Activated naive CD8-positive, alpha-beta T cell treated with anti-CD3 and anti-CD28 coated beads, Interleukin-2, amount 50 U/mL, for 24 hours (primary cell): ENCODE measurements around the gene POLR1A.

Experiments used
- ATAC-seq: fragments of 150-1000 bp; cut with Tn5 transposase; one replicate; pipeline ENCODE4 v1.10.0; 2021
- DNase-seq: peaks from one replicate; pipeline ENCODE4 v3.0.0; 2021
- H3K27ac Mint-ChIP-seq: one replicate; pipeline ENCODE4 v1.8.0; 2021; ENCODE audit warnings: mild to moderate bottlenecking, mixed read lengths
- H3K27me3 Mint-ChIP-seq: one replicate; pipeline ENCODE4 v1.8.0; 2021; ENCODE audit warnings: mixed read lengths
- H3K36me3 Mint-ChIP-seq: one replicate; pipeline ENCODE4 v1.8.0; 2021; ENCODE audit warnings: low read depth, mixed read lengths
- H3K4me1 Mint-ChIP-seq: one replicate; pipeline ENCODE4 v1.8.0; 2021; ENCODE audit warnings: mixed read lengths
- H3K4me3 Mint-ChIP-seq: one replicate; pipeline ENCODE4 v1.8.0; 2021; ENCODE audit warnings: mild to moderate bottlenecking, moderate library complexity, mixed read lengths
- H3K9me3 Mint-ChIP-seq: one replicate; pipeline ENCODE4 v1.8.0; 2021; ENCODE audit warnings: mixed read lengths

The POLR1A gene

GRCh38 chr2:86078774-86079545 lies 26.7 kb downstream of the POLR1A start:
- peaks cover 23% of the 10 kb centered on the region for H3K4me1 Mint-ChIP-seq
- no peak overlapping the region for H3K4me3 Mint-ChIP-seq
- H3K27ac Mint-ChIP-seq = peak overlapping the region; percentile 81
- ATAC-seq (no peak), DNase-seq (no peak)
- no peaks in the 10 kb centered on the region for H3K9me3 Mint-ChIP-seq
- no peaks in the 10 kb centered on the region for H3K27me3 Mint-ChIP-seq
- H3K36me3 Mint-ChIP-seq = peaks cover 56% of the 10 kb centered on the region

- Mint-ChIP-seq H3K36me3 (peaks cover 61% of the 10 kb centered on the region), H3K4me3 (no peak overlapping the region), H3K4me1 (peaks cover 26% of the 10 kb centered on the region), H3K9me3 (no peaks in the 10 kb centered on the region), H3K27ac (no peak overlapping the region), H3K27me3 (no peaks in the 10 kb centered on the region)
- ATAC-seq (no peak), DNase-seq (no peak)
These were observed 29.8 kb downstream of the POLR1A start for GRCh38 chr2:86075886-86076285.

DNA sequence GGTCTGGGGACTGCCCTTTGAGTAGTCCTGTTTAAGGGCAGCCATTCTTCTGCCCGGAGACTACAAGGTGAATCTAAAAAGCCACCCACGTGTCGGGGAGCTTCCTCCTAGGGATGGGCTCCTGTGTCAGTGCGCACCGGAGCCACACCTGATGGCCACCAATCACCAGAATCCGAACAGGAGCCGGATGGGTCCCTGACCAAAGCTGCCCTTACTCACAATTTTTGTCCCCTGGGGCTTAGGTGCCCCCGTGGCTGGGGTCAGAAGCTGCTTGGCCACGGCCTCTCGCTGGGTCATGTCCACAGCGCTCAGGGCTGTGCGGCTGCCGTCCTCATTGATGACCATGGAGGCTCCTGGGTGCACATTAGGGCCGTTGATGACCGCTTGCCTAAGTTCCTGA lies 30.9 kb downstream of the POLR1A start:
- Mint-ChIP-seq H3K9me3 (no peaks in the 10 kb centered on the region), H3K4me1 (peaks cover 15% of the 10 kb centered on the region), H3K27ac (no peak overlapping the region), H3K36me3 (peaks cover 66% of the 10 kb centered on the region), H3K27me3 (no peaks in the 10 kb centered on the region), H3K4me3 (no peak overlapping the region)
- no peak for ATAC-seq
- no peak for DNase-seq

DNA sequence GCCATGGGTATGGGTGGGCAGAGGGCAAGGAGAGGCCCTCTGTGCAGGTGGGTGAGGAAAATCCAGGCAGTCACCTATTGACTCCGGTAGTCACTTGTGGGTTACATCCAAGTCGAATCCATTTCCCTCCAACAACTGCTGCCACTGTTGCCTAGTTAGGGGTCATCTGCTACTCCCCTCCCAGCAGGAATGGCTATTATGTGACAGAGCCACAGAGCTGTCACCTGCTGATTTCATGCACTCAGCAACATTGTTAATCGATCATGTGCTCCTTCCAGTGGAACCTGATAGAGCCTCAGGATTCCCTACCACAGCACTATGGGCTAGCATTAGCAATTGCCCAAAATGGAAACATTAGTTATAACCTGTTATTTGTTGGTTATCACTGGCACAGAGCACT lies 31.4 kb downstream of the POLR1A start:
- Mint-ChIP-seq H3K4me1 (peaks cover 15% of the 10 kb centered on the region), H3K27ac (no peak overlapping the region), H3K4me3 (no peak overlapping the region), H3K36me3 (peaks cover 68% of the 10 kb centered on the region), H3K9me3 (no peaks in the 10 kb centered on the region), H3K27me3 (no peaks in the 10 kb centered on the region)
- ATAC-seq (no peak), DNase-seq (no peak)

DNA sequence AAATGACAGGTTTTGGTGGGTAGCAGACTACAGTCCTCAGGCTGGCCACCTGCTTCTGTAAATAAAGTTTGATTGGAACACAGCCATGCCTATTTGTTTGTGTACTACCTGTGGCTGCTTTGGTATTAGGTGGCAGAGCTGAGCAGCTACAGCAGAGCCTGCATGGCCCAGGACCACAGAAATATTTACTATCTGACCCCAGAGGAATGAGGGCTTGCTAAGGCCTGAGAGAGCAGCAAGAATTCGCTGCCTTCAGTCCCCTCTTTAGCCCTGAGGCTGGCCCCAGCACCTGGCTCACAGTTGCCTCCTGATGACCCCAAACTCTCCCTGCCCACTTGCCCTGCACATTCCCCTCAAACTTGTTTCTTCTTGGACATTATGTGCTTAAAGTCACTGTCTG lies 32.5 kb downstream of the POLR1A start:
- Mint-ChIP-seq H3K36me3 (peaks cover 62% of the 10 kb centered on the region), H3K4me3 (no peak overlapping the region), H3K9me3 (no peaks in the 10 kb centered on the region), H3K27me3 (no peaks in the 10 kb centered on the region), H3K27ac (no peak overlapping the region), H3K4me1 (peaks cover 17% of the 10 kb centered on the region)
- DNase-seq (no peak), ATAC-seq (no peak)

GRCh38 chr2:86072271-86072858 lies 33.3 kb downstream of the POLR1A start:
- no peak for DNase-seq
- Mint-ChIP-seq H3K4me1 (peaks cover 22% of the 10 kb centered on the region), H3K4me3 (no peak overlapping the region), H3K9me3 (no peaks in the 10 kb centered on the region), H3K27ac (peak overlapping the region; percentile 55), H3K27me3 (no peaks in the 10 kb centered on the region), H3K36me3 (peaks cover 59% of the 10 kb centered on the region)
- ATAC-seq = no peak

- H3K4me3 Mint-ChIP-seq = no peak overlapping the region
- DNase-seq (no peak), ATAC-seq (no peak)
- peaks cover 61% of the 10 kb centered on the region for H3K36me3 Mint-ChIP-seq
- no peaks in the 10 kb centered on the region for H3K27me3 Mint-ChIP-seq
- H3K4me1 Mint-ChIP-seq = peaks cover 30% of the 10 kb centered on the region
- H3K9me3 Mint-ChIP-seq = no peaks in the 10 kb centered on the region
- no peak overlapping the region for H3K27ac Mint-ChIP-seq
These were observed 34.8 kb downstream of the POLR1A start for GRCh38 chr2:86070868-86071267.

- Mint-ChIP-seq H3K4me3 (no peak overlapping the region), H3K36me3 (peaks cover 66% of the 10 kb centered on the region), H3K27ac (no peak overlapping the region), H3K4me1 (peaks cover 30% of the 10 kb centered on the region), H3K9me3 (no peaks in the 10 kb centered on the region), H3K27me3 (no peaks in the 10 kb centered on the region)
- ATAC-seq (no peak), DNase-seq (no peak)
These were observed 35.8 kb downstream of the POLR1A start for GRCh38 chr2:86069783-86070339.

DNA sequence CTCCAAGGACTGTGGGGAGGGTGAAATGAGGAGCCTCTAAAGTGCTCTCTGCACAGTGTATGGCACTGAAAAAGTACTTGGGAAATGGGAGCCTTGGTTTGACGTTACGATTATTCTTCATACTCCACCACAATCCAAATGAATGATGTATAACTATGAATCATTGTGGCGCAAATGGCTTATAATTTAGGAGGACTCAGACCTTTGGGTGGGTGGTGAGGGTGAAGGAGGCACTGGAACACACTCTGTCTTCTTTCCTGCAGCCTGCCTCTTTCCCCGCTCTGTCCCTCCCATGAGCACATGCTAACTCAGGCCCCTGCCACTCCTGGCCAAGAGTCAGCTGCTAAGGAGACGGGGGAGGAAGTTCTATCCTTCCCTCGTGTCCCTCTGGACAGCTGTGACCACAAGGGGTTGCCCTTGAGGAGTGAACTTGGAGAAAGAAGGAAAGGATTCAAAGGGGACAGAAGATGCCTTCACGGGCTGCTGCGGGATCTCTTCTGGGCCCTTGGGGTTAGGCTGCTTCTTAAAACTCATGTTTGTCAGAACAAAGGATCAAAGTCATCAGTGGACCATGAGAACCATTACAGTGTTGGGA lies 36.5 kb downstream of the POLR1A start:
- Mint-ChIP-seq H3K27ac (peak overlapping the region; percentile 39), H3K4me1 (peaks cover 30% of the 10 kb centered on the region), H3K9me3 (no peaks in the 10 kb centered on the region), H3K4me3 (no peak overlapping the region), H3K36me3 (peaks cover 71% of the 10 kb centered on the region), H3K27me3 (no peaks in the 10 kb centered on the region)
- DNase-seq (no peak), ATAC-seq (no peak)

DNA sequence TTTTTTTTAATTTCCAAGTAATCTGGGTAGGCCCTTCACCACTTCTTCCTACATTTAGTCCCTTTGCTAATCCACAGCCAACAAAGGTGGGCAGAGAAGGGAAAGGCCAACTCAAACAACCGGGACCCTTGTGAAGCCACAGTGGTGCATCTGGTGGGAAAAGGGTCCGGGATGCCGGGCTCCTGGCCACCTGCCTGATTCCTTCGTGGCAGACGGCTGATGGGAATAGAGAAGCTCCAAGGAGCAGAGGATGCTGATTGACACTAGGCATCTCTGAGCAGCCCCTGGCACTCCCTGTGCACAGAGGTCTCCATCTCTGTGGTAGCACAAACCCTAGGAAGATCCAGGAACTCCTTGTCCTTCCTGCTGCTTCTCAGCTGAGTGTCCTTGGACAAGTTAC lies 37.0 kb downstream of the POLR1A start:
- H3K4me3 Mint-ChIP-seq = no peak overlapping the region
- no peak overlapping the region for H3K27ac Mint-ChIP-seq
- H3K36me3 Mint-ChIP-seq = peaks cover 74% of the 10 kb centered on the region
- no peaks in the 10 kb centered on the region for H3K27me3 Mint-ChIP-seq
- peaks cover 30% of the 10 kb centered on the region for H3K4me1 Mint-ChIP-seq
- ATAC-seq (no peak), DNase-seq (no peak)
- no peaks in the 10 kb centered on the region for H3K9me3 Mint-ChIP-seq

- Mint-ChIP-seq H3K27me3 (no peaks in the 10 kb centered on the region), H3K9me3 (no peaks in the 10 kb centered on the region), H3K27ac (no peak overlapping the region), H3K4me3 (no peak overlapping the region), H3K4me1 (peaks cover 30% of the 10 kb centered on the region), H3K36me3 (peaks cover 76% of the 10 kb centered on the region)
- ATAC-seq (peak; percentile 97), DNase-seq (peak; percentile 47)
These were observed 37.5 kb downstream of the POLR1A start for GRCh38 chr2:86068136-86068588.

GRCh38 chr2:86066915-86067314 lies 38.8 kb downstream of the POLR1A start:
- no peaks in the 10 kb centered on the region for H3K27me3 Mint-ChIP-seq
- H3K36me3 Mint-ChIP-seq = peaks cover 81% of the 10 kb centered on the region
- ATAC-seq (no peak), DNase-seq (no peak)
- H3K9me3 Mint-ChIP-seq = no peaks in the 10 kb centered on the region
- H3K27ac Mint-ChIP-seq = no peak overlapping the region
- no peak overlapping the region for H3K4me3 Mint-ChIP-seq
- H3K4me1 Mint-ChIP-seq = peaks cover 26% of the 10 kb centered on the region

GRCh38 chr2:86066007-86066578 lies 39.6 kb downstream of the POLR1A start:
- H3K4me1 Mint-ChIP-seq = peaks cover 26% of the 10 kb centered on the region
- H3K9me3 Mint-ChIP-seq = no peaks in the 10 kb centered on the region
- H3K27ac Mint-ChIP-seq = no peak overlapping the region
- H3K27me3 Mint-ChIP-seq = no peaks in the 10 kb centered on the region
- ATAC-seq = no peak
- no peak for DNase-seq
- no peak overlapping the region for H3K4me3 Mint-ChIP-seq
- H3K36me3 Mint-ChIP-seq = peaks cover 81% of the 10 kb centered on the region

- H3K27ac Mint-ChIP-seq = no peak overlapping the region
- no peaks in the 10 kb centered on the region for H3K9me3 Mint-ChIP-seq
- H3K4me1 Mint-ChIP-seq = peaks cover 26% of the 10 kb centered on the region
- H3K36me3 Mint-ChIP-seq = peaks cover 81% of the 10 kb centered on the region
- DNase-seq = no peak
- no peak for ATAC-seq
- H3K27me3 Mint-ChIP-seq = no peaks in the 10 kb centered on the region
- no peak overlapping the region for H3K4me3 Mint-ChIP-seq
These were observed 40.2 kb downstream of the POLR1A start for GRCh38 chr2:86065512-86065911.

- peaks cover 74% of the 10 kb centered on the region for H3K36me3 Mint-ChIP-seq
- DNase-seq = no peak
- H3K9me3 Mint-ChIP-seq = no peaks in the 10 kb centered on the region
- peaks cover 21% of the 10 kb centered on the region for H3K4me1 Mint-ChIP-seq
- no peak overlapping the region for H3K27ac Mint-ChIP-seq
- ATAC-seq = no peak
- no peaks in the 10 kb centered on the region for H3K27me3 Mint-ChIP-seq
- H3K4me3 Mint-ChIP-seq = no peak overlapping the region
These were observed 41.7 kb downstream of the POLR1A start for GRCh38 chr2:86064006-86064405.
